Measurements from ENCODE around the gene ATP5ME. TPM values are rescaled to one million over a fixed set of nuclear protein-coding genes. Genes with fewer than 3 reads are reported as not detected.
A peak's percentile ranks its signal among the peaks of the same experiment; 100 is the strongest.

ATP5ME gene
- total and polyA plus RNA-seq, 2 of the 13 experiments (the other 11 are each of a cell fraction or from before 2014, with no cell fraction given) = 305 to 753 TPM

- TF ChIP-seq IKZF5 (CRISPR knock-in tag; IDR thresholded peaks at IDR 0.05) = 0 out of 2 replicates have a peak, but pooled peaks have one; percentile 38
- TF ChIP-seq ELF4 (CRISPR knock-in tag; IDR thresholded peaks at IDR 0.05; ENCODE audit: borderline replicate concordance) = no peak
- no peak for TF ChIP-seq ZSCAN30 (CRISPR knock-in tag; IDR thresholded peaks at IDR 0.05)
- peak; percentile 44; the same call in 1 of the 2 replicates for TF ChIP-seq KAT8 (CRISPR knock-in tag; IDR thresholded peaks at IDR 0.05)
- TF ChIP-seq GATAD1 (CRISPR knock-in tag; IDR thresholded peaks at IDR 0.05) = no peak
- TF ChIP-seq SIX1 (CRISPR knock-in tag; IDR thresholded peaks at IDR 0.05; ENCODE audit: borderline replicate concordance) = no peak
- no peak for TF ChIP-seq ZNF670 (CRISPR knock-in tag; IDR thresholded peaks at IDR 0.05; ENCODE audit: borderline replicate concordance)
- TF ChIP-seq ZNF530 (CRISPR knock-in tag; IDR thresholded peaks at IDR 0.05; ENCODE audit: low read depth) = no peak
- no peak for TF ChIP-seq ZNF280D (CRISPR knock-in tag; IDR thresholded peaks at IDR 0.05)
- TF ChIP-seq NR0B2 (CRISPR knock-in tag; IDR thresholded peaks at IDR 0.05) = no peak
- TF ChIP-seq RAD21 (CRISPR knock-in tag; IDR thresholded peaks at IDR 0.05) = no peak
- no peak for TF ChIP-seq ZNF296 (CRISPR knock-in tag; conservative IDR thresholded peaks at IDR 0.05)
- TF ChIP-seq CHCHD3 (CRISPR knock-in tag; IDR thresholded peaks at IDR 0.05) = no peak
- TF ChIP-seq ZNF776 (CRISPR knock-in tag; IDR thresholded peaks at IDR 0.05) = peak; percentile 36
- no peak for TF ChIP-seq KAT2B (IDR thresholded peaks at IDR 0.05; ENCODE audit: borderline replicate concordance, low read depth, low read length)
- TF ChIP-seq ZNF3 (CRISPR knock-in tag; IDR thresholded peaks at IDR 0.05) = no peak
- no peak for TF ChIP-seq TGIF2 (CRISPR knock-in tag; IDR thresholded peaks at IDR 0.05)
- TF ChIP-seq KLF9 (CRISPR knock-in tag; IDR thresholded peaks at IDR 0.05; ENCODE audit: low read depth) = no peak
- TF ChIP-seq FOXO4 (CRISPR knock-in tag; conservative IDR thresholded peaks at IDR 0.05) = no peak
- peak; percentile 59; the same call in 1 of the 2 replicates for TF ChIP-seq GATAD2A (CRISPR knock-in tag; IDR thresholded peaks at IDR 0.05)
- peak; percentile 61; the same call in 1 of the 2 replicates for TF ChIP-seq ZGPAT (CRISPR knock-in tag; IDR thresholded peaks at IDR 0.05)
Observed at GRCh38 chr4:687048-687970, 13.2 kb upstream of the ATP5ME start (continued).

Measured in HepG2 (cell line).